Ascending aorta (tissue), 2 donors: ENCODE measurements around the gene CCDC88A. TPM values are rescaled to one million over a fixed set of nuclear protein-coding genes. Genes with fewer than 3 reads are reported as not detected.

Experiments
- DNase-seq, 2 donors: peaks; one replicate each; pipeline ENCODE4 v3.0.0-alpha.2; 2019; ENCODE audit warnings: low spot score in 2 of 2
- H3K27ac ChIP-seq, 2 donors: fragments of 200-600 bp; sonication (generic); one replicate each; pipeline ENCODE4 v1.5.1; 2016 to 2017; ENCODE audit warnings: mild to moderate bottlenecking in 1 of 2
- H3K27me3 ChIP-seq: fragments of 200-600 bp; sonication (generic); one replicate; pipeline ENCODE4 v1.5.1; 2017
- H3K36me3 ChIP-seq, 2 donors: fragments of 200-600 bp; sonication (generic); one replicate each; pipeline ENCODE4 v1.5.1; 2016
- H3K4me1 ChIP-seq, 2 donors: fragments of 200-600 bp; sonication (generic); one replicate each; pipeline ENCODE4 v1.5.1; 2016 to 2017; ENCODE audit warnings: mild to moderate bottlenecking in 1 of 2
- H3K4me3 ChIP-seq, 2 donors: fragments of 200-600 bp; sonication (generic); one replicate each; pipeline ENCODE4 v1.5.1; 2016 to 2017; ENCODE audit warnings: mild to moderate bottlenecking in 1 of 2
- H3K9me3 ChIP-seq, 2 donors: fragments of 200-600 bp; sonication (generic); one replicate each; pipeline ENCODE4 v1.5.1; 2016
- intact Hi-C: fragments of 100-400 bp; cut with DNase I; formaldehyde crosslinking; loops from one replicate; pipeline ENCODE4 v1.15.1; 2023
- total RNA-seq: library from RNA; depleted of rRNA; stranded (reverse); fragments of >200 nt; gene quantifications from one replicate; pipeline ENCODE4 v1.1.0, GENCODE V29; 2016
- TF ChIP-seq, protein P1 (sequence below), 3 experiments: fragments of 200-600 bp in 2 of 3; fragments of 450-650 bp in 1 of 3; sonication (generic) in 2 of 3; IDR thresholded peaks; one replicate each; pipeline ENCODE4 v1.5.1; 2016 to 2019; ENCODE audit warnings: antibody characterized with exemption in 3 of 3, mild to moderate bottlenecking in 1 of 3, moderate library complexity in 1 of 3

The CCDC88A gene
- total RNA-seq, 1 donor from 2014 or later, result 39.2 TPM

DNA sequence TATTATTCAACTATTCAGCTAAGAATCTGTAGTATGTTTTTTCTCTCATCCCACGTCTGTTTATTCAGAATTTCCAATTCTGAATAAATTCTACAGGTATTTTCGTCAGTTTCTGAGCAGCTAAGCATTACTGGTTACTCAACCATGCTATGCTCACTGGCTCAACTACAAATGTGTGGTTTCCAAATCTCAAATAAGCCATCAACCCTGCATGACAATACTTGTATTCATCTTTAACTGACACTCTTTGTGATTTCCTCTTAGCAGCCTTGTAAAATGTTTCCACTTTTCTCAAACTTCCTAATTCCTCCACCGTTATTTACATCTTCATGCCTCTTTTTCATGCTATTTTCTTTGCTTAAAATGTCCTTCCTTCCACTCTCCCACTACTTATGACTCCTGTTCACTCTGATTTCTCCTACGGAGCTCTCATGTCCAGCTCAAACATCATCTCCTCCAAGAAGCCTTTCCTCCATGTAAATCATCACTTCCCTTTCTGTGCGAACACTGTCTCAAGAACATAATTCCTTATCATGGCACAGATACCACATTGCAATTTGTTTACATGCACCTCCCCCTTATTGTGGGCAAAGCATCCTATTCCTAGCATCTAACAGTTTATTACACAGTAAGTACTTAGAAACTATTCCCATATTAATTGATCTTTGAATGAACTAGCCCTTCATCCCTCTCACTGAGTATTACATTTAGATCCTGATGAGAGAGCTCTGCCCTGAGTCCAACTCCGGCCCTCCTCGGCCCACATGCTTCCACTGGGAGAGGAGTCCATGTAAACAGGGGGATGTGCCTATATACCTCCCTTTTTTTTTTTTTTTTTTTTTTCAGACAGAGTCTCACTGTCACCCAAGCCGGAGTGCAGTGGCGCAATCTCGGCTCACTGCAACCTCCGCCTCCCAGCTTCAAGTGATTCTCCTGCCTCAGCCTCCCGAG, 10.5 kb downstream of the CCDC88A start:
- Histone ChIP-seq H3K9me3 (no peaks in the 10 kb centered on the region), H3K4me1 (no peaks in the 10 kb centered on the region), H3K36me3 (peaks cover 0 to 14% of the 10 kb centered on the region in 2 donors), H3K4me3 (no peak overlapping the region), H3K27me3 (no peaks in the 10 kb centered on the region), H3K27ac (no peak overlapping the region)
- TF ChIP-seq, protein P1, sequence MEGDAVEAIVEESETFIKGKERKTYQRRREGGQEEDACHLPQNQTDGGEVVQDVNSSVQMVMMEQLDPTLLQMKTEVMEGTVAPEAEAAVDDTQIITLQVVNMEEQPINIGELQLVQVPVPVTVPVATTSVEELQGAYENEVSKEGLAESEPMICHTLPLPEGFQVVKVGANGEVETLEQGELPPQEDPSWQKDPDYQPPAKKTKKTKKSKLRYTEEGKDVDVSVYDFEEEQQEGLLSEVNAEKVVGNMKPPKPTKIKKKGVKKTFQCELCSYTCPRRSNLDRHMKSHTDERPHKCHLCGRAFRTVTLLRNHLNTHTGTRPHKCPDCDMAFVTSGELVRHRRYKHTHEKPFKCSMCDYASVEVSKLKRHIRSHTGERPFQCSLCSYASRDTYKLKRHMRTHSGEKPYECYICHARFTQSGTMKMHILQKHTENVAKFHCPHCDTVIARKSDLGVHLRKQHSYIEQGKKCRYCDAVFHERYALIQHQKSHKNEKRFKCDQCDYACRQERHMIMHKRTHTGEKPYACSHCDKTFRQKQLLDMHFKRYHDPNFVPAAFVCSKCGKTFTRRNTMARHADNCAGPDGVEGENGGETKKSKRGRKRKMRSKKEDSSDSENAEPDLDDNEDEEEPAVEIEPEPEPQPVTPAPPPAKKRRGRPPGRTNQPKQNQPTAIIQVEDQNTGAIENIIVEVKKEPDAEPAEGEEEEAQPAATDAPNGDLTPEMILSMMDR (IDR thresholded peaks at IDR 0.05), result no peak
- no peak for DNase-seq
- intact Hi-C loops, result no loop called here

DNA sequence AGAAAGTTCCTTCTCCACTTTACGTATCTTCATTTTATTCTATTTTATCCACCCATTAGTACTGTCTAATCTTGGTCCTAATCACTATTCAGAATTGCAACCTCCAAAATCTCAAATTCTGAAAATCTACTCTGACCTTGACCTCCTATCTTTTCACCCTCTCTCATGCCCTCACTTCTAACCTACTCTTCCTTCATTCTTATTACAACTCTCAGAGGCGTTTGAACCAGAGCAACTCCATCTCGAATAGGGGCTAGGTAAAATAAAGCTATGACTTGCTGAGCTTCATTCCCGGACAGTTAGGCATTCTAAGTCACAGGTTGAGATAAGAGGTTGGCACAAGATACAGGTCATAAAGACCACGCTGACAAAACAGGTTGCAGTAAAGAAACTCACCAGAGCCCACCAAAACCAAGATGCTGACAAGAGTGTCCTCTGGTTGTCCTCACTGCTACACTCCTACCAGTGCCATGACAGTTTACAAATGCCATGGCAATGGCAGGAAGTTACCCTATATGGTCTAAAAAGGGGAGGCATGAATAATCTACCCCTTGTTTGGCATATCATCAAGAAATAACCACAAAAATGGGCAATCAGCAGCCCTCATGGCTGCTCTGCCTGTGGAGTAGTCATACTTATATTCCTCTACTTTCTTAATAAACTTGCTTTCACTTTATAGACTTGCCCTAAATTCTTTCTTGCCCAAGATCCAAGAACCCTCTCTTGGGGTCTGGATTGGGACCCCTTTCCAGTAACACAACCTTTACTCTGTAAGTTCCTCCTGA, 11.4 kb downstream of the CCDC88A start:
- Histone ChIP-seq H3K27ac (no peak overlapping the region), H3K4me3 (no peak overlapping the region), H3K27me3 (no peaks in the 10 kb centered on the region), H3K4me1 (no peaks in the 10 kb centered on the region), H3K36me3 (peaks cover 0 to 14% of the 10 kb centered on the region in 2 donors), H3K9me3 (no peaks in the 10 kb centered on the region)
- intact Hi-C loops, result no loop called here
- TF ChIP-seq, protein P1 (IDR thresholded peaks at IDR 0.05), result no peak
- no peak for DNase-seq

DNA sequence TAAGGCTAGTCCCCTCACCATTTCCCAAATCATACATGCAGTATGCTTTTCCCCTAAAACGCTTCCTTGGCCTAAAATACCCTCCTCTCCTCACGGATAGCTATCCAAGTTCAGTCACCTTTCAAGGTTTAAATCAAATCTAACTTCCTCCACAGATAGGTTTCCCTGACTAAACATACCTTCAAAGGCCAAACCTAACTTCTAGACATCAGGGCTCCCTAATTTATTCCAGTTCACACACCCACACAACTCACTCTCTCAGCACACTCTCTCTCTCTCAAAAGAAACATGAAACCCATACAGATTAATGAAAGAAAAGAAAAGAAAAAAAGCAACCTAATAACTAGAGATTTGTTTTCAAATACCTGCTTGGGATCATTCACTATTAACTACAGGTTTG, 14.5 kb downstream of the CCDC88A start:
- Histone ChIP-seq H3K9me3 (no peaks in the 10 kb centered on the region), H3K4me1 (no peaks in the 10 kb centered on the region), H3K27me3 (no peaks in the 10 kb centered on the region), H3K4me3 (no peak overlapping the region), H3K36me3 (peaks cover 0 to 14% of the 10 kb centered on the region in 2 donors), H3K27ac (no peak overlapping the region)
- DNase-seq, result no peak
- TF ChIP-seq, protein P1 (IDR thresholded peaks at IDR 0.05), result no peak
- intact Hi-C loops, result no loop called here

DNA sequence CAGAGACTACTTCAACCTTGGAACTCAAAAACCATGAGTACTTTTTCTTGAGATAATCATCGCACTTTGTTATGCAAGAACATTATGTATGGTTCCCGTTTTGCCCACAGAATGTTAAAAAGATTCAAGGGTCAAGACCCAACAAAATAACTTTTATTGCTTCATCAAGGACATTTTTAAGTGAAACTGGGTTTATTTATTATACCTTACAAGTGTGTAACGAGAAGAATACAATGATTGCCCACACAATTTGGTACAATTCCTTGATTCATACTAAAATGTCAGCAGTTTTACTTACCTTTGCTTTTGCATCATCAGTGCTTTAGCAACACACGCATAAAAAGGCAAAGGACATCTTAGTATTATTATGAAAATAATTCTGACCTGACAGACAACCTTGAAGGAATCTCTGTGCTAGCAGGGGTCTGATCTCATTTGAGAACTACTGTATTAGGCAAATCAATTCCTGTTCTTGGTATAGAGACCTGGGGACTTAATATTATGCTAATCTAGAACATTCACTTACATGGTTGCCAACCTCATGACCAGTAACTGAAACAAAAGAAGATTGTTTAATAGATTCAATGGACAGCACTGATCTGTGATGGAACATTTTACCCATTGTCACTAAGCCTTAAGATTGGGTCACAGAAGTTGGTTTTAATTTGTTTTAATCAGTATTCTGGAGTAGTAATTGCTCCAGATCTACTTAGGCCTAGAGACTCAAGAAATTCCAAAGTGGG, 16.2 kb downstream of the CCDC88A start:
- intact Hi-C loops, result no loop called here
- Histone ChIP-seq H3K36me3 (peaks cover 0 to 14% of the 10 kb centered on the region in 2 donors), H3K4me1 (no peaks in the 10 kb centered on the region), H3K9me3 (no peaks in the 10 kb centered on the region), H3K4me3 (no peak overlapping the region), H3K27ac (no peak overlapping the region), H3K27me3 (no peaks in the 10 kb centered on the region)
- TF ChIP-seq, protein P1 (IDR thresholded peaks at IDR 0.05), result no peak
- no peak for DNase-seq

DNA sequence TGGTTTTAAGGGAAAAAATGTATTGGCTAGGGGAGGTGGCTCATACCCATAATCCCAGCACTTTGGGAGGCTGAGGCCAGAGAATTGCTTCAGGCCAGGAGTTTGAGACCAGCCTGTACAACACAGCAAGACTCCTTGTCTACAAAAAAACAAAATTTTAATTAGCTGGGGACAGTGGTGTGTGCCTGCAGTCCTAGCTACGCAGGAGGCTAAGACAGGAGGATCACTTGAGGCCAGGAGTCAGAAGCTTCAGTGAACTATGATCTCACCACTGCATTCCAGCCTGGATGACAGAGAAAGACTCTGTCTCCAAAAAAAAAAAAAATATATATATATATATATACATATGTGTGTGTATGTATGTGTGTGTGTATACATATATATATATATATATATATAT, 18.5 kb downstream of the CCDC88A start:
- no peaks in the 10 kb centered on the region for H3K9me3 ChIP-seq
- no peak overlapping the region for H3K4me3 ChIP-seq
- no peaks in the 10 kb centered on the region for H3K27me3 ChIP-seq
- intact Hi-C loops, result no loop called here
- DNase-seq, result no peak
- TF ChIP-seq, protein P1 (IDR thresholded peaks at IDR 0.05), result no peak
- peaks cover 0 to 14% of the 10 kb centered on the region in 2 donors for H3K36me3 ChIP-seq
- no peaks in the 10 kb centered on the region for H3K4me1 ChIP-seq
- no peak overlapping the region for H3K27ac ChIP-seq
